Measurements from ENCODE around the gene MYO15B.

Gene MYO15B

DNA sequence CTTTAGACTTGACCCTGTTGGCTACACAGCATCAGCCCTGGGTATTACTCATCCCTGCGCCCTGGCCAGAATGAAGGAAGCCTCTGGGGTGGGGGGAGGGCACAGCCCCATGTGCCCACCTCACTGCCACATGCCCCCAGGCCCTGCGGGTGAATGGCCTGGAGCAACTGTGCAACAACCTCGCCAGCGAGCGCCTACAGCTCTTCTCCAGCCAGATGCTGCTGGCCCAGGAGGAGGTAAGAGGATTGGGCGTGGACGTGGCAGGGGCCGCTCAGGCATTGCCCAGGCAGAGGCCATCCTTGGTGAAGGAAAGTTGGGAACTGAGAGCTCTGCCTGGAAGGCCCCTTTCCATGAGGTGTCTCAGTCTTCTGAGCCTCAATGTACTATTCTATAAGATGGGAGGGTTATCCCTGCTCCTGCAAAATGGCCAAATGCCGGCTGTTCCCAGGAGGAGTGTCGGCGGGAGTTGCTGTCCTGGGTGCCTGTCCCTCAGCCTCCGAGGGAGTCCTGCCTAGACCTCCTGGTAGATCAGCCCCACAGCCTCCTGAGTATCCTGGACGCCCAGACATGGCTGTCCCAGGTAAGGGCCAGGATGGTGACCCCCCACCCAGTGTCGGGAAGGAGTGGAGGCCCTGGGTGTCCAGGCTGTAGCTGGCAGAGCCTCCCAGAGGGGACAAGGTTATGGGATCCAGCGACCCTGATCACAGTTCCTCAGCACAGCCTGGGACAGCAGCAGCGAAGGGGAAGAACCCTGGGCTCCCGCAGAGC, 8.9 kb downstream of the MYO15B start:
- TF ChIP-seq, protein P1, sequence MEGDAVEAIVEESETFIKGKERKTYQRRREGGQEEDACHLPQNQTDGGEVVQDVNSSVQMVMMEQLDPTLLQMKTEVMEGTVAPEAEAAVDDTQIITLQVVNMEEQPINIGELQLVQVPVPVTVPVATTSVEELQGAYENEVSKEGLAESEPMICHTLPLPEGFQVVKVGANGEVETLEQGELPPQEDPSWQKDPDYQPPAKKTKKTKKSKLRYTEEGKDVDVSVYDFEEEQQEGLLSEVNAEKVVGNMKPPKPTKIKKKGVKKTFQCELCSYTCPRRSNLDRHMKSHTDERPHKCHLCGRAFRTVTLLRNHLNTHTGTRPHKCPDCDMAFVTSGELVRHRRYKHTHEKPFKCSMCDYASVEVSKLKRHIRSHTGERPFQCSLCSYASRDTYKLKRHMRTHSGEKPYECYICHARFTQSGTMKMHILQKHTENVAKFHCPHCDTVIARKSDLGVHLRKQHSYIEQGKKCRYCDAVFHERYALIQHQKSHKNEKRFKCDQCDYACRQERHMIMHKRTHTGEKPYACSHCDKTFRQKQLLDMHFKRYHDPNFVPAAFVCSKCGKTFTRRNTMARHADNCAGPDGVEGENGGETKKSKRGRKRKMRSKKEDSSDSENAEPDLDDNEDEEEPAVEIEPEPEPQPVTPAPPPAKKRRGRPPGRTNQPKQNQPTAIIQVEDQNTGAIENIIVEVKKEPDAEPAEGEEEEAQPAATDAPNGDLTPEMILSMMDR (IDR thresholded peaks at IDR 0.05; ENCODE audit: low read depth, low read length): no peak
- H3K36me3 ChIP-seq: no peaks in the 10 kb centered on the region
- no peak overlapping the region for H3K27ac ChIP-seq

DNA sequence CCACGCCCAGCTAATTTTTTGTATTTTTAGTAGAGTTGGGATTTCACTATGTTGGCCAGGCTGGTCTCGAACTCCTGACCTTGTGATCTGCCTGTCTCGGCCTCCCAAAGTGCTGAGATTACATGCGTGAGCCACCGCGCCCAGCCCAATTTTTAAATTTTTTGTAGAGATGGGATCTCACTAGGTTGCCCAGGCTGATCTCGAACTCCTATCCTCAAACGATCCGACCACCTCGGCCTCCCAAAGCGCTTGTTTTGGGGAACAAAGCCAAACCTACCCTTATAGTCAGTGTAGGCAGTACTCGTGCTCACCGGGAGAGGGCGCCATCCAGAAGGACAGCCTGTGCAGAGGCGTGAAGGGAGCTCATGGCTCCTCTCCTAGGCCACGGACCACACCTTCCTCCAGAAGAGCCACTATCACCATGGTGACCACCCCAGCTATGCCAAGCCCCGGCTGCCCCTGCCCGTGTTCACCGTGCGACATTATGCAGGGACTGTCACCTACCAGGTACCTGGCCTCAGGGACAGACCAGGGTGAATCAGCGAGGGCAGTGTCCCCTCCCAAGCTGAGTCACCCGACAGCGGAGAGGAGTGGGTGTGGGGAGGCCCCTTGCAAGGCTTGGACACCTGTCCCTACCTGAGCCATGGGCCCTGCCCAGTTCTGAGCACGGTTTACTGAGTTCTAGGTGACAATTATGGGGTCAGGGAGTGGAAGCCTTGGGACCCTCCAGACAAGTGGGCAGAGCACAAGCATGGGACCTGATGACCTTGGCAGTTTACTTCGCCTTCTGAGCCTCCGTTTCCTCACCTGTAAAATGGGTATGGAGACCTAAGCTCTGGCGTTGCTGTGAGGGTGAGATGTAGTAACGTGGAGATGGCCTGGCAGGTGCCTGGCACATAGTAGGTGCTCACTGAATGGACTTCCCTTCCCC, 13.7 kb downstream of the MYO15B start:
- no peak overlapping the region for H3K27ac ChIP-seq
- TF ChIP-seq, protein P1 (IDR thresholded peaks at IDR 0.05; ENCODE audit: low read depth, low read length): peak; percentile 97
- H3K27me3 ChIP-seq (ENCODE audit: insufficient read depth, low read depth, severe bottlenecking): no peaks in the 10 kb centered on the region
- peak; percentile 80 for DNase-seq
- no peaks in the 10 kb centered on the region for H3K36me3 ChIP-seq
- no peaks in the 10 kb centered on the region for H3K9me3 ChIP-seq (ENCODE audit: severe bottlenecking)
- H3K4me3 ChIP-seq (ENCODE audit: low read depth, low read length): no peak overlapping the region

More for the DNA sequence above, 8.9 kb downstream of the MYO15B start:
- Histone ChIP-seq H3K9me3 (ENCODE audit: severe bottlenecking) (no peaks in the 10 kb centered on the region), H3K4me3 (ENCODE audit: low read depth, low read length) (no peak overlapping the region), H3K27me3 (ENCODE audit: insufficient read depth, low read depth, severe bottlenecking) (no peaks in the 10 kb centered on the region)
- peak; percentile 61 for DNase-seq

DNA sequence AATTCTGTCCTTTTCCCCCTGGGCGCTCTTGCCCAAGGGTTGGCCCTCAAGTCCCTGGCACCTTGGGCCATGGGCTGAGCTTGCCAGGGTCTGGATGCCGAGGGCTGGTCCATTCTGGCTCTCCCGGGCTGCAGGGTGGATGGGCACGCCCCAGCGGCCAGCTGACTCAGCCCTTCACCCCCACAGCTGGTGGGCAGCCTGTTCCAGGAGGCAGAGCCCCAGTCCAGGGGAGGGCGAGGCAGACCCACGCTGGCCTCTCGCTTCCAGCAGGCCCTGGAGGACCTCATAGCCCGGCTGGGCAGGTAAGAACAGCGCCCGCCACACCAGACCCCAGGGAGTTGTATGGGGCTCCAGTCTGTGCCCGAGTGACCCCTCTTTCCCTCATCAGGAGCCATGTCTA, 15.0 kb downstream of the MYO15B start:
- Histone ChIP-seq H3K27ac (no peak overlapping the region), H3K27me3 (ENCODE audit: insufficient read depth, low read depth, severe bottlenecking) (no peaks in the 10 kb centered on the region), H3K36me3 (no peaks in the 10 kb centered on the region), H3K4me3 (ENCODE audit: low read depth, low read length) (no peak overlapping the region), H3K9me3 (ENCODE audit: severe bottlenecking) (no peaks in the 10 kb centered on the region)
- no peak for DNase-seq
- TF ChIP-seq, protein P1 (IDR thresholded peaks at IDR 0.05; ENCODE audit: low read depth, low read length): no peak

DNA sequence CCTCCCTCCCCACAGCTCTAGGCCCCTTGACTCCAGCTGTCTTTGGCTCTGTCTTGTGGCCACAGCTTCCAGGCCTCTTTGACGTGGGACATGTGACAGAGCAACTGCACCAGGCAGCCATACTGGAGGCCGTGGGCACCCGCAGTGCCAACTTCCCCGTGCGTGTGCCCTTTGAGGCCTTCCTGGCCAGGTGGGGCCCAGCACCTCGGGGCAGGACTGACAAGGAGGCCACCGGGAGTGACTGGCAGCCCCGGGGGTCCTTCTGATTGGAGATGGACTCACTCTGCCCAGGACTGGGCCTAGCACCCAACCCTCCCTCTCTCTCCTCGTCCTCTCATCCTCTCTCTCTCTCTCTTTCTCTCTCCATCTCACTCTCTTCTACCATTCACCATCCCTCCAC, 15.5 kb downstream of the MYO15B start:
- no peaks in the 10 kb centered on the region for H3K9me3 ChIP-seq (ENCODE audit: severe bottlenecking)
- H3K4me3 ChIP-seq (ENCODE audit: low read depth, low read length): no peak overlapping the region
- H3K36me3 ChIP-seq: no peaks in the 10 kb centered on the region
- H3K27me3 ChIP-seq (ENCODE audit: insufficient read depth, low read depth, severe bottlenecking): no peaks in the 10 kb centered on the region
- no peak overlapping the region for H3K27ac ChIP-seq
- no peak for DNase-seq
- TF ChIP-seq, protein P1 (IDR thresholded peaks at IDR 0.05; ENCODE audit: low read depth, low read length): no peak

DNA sequence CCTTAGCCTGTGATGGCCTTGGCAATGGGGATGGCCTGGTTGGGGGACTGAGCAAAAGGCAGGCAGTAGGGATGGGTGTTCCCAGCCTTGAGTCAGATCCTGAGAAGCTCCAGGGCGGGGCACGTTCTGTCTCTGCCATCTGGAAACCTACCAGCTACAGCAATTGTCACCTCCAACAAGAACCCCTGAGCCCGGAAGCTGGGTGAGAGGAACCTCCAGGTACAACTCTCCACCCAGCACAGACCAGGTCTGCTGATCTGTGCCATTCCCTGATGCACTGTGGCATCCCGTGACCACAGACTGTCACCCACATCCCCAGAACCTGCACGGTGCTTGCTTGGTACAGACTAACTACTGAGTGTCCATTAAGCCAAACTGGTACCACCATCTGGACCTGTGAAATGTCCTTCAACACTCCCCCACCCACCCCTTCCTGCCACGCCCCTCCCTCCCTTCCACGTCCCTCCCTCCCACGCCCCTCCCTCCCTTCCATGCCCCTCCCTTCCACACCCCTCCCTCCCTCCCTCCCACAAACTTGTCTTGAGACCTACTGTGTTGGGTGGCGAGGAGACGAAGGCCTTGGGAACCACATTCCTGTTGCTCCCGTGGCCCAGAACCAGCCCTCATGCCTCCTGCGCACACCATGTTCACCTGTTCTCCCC, 16.6 kb downstream of the MYO15B start:
- TF ChIP-seq, protein P1 (IDR thresholded peaks at IDR 0.05; ENCODE audit: low read depth, low read length): no peak
- no peak overlapping the region for H3K4me3 ChIP-seq (ENCODE audit: low read depth, low read length)
- H3K27me3 ChIP-seq (ENCODE audit: insufficient read depth, low read depth, severe bottlenecking): no peaks in the 10 kb centered on the region
- DNase-seq: no peak
- no peak overlapping the region for H3K27ac ChIP-seq
- no peaks in the 10 kb centered on the region for H3K9me3 ChIP-seq (ENCODE audit: severe bottlenecking)
- H3K36me3 ChIP-seq: no peaks in the 10 kb centered on the region

Measured in WERI-Rb-1 (cell line).